GM21423 (cell line): Measurements from ENCODE around the gene PIK3C2A.

Source experiments
- ATAC-seq: cut with Tn5 transposase; IDR thresholded peaks from one replicate; pipeline ENCODE4 v1.9.1; 2021; ENCODE audit warnings: mild to moderate bottlenecking, moderate library complexity; ENCODE audit not compliant: unreplicated experiment

Gene PIK3C2A

DNA sequence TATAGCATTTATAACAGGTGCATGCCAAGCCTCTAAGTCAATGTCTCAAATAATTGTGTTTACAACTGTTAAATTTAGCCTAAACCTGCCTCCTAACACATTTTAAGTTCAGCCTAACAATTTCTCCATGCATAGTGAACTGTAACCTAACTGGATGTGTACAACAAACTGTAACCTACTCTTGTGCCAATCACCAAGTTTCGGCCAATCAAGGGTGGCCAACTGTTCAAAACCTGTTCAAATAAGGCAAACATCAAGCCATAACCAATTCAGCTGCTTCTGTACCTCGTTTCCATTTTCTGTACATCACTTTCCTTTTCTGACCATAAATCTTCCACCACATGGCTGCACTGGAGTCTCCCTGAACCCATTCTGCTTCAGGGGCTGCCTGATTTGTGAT lies 45.4 kb downstream of the PIK3C2A start:
- ATAC-seq = no peak

DNA sequence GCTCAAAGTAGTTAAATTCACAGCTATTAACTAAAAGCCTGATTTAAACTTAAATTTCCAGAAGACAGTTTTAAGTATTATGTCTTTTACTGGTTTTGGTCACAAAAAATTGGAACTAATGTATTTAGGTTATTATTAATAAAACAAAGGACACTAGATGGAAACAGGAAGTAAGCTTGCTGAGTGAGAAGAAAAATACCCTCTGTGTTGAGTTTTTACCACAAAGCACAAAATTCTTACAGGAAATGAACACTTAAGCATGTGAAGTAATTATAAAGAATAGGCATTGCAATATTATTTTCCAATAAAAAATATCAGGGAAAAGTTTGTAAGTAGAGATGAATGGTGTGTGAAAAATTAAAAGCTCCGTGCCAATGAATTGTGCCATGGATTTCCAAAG lies 46.3 kb downstream of the PIK3C2A start:
- peak; percentile 70 for ATAC-seq

DNA sequence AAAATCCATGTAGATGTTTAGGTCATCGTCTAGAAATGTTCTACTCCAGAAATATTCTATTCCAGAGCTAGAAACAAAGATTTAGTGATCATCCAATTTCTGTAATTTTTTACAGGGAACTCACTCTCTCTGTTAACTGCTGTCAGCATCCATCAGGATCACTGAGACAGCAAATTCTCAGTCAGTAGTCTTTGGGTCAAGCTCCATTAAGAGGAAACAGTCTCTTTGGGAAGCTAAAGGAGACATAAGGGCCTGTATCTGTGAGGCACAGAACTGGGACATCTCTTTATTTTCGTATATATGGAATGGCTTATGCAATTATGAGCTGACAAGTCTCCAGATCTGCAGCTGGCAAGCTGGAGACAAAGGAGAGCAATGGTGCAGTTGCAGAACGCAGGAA lies 48.3 kb downstream of the PIK3C2A start:
- ATAC-seq = no peak
